B cell (primary cell): Measurements from ENCODE around the gene TP53TG5. TPM values are rescaled to one million over a fixed set of nuclear protein-coding genes. Genes with fewer than 3 reads are reported as not detected.

ENCODE experiments used
- ATAC-seq: fragments of 200-7000 bp; cut with Tn5 transposase; one replicate; pipeline ENCODE4 v1.10.0; 2021; ENCODE audit warnings: low read depth, mild to moderate bottlenecking, moderate number of reproducible peaks, moderate library complexity
- CTCF ChIA-PET: fragments of 350-600 bp; sonication (Branson Sonifier 250); formaldehyde crosslinking; loops from one replicate; lab custom pipeline; 2021; ENCODE audit warnings: antibody characterized with exemption, inconsistent platforms; lab: Charles Lee
- POLR2A ChIA-PET: fragments of 350-600 bp; sonication (Branson Sonifier 250); formaldehyde crosslinking; loops from one replicate; lab custom pipeline; 2021; ENCODE audit warnings: antibody characterized with exemption; lab: Charles Lee
- DNase-seq: peaks from one replicate; pipeline ENCODE4 v3.0.0; 2013
- H2AFZ ChIP-seq: 2 replicates; pipeline ENCODE4 v1.6.1; 2012; ENCODE audit warnings: mild to moderate bottlenecking, low read depth, low read length; ENCODE audit not compliant: insufficient read depth, poor library complexity, severe bottlenecking
- H3K27ac ChIP-seq, 2 donors: 1 replicate in 1 of 2; 2 replicates in 1 of 2; pipeline ENCODE4 v1.5.1; 2012 to 2013; ENCODE audit warnings: low read length in 2 of 2, mild to moderate bottlenecking in 2 of 2, moderate library complexity in 1 of 2
- H3K27me3 ChIP-seq, 4 experiments: fragments of 200-600 bp in 1 of 4; sonication (generic) in 1 of 4; replicated peaks in 1 of 4; 1 replicate in 2 of 4; 2 replicates in 2 of 4; pipeline versions ENCODE4 v1.6.1 to v1.7.0; 2013 to 2016; ENCODE audit warnings: low read length in 3 of 4, mild to moderate bottlenecking in 2 of 4, mixed read lengths in 1 of 4, moderate library complexity in 1 of 4; ENCODE audit not compliant: insufficient read depth in 4 of 4, control insufficient read depth in 3 of 4; ENCODE audit errors: control extremely low read depth in 1 of 4
- H3K36me3 ChIP-seq, 2 experiments: replicated peaks in 1 of 2; 1 replicate in 1 of 2; 2 replicates in 1 of 2; pipeline versions ENCODE4 v1.6.1 to v1.7.1; 2013; ENCODE audit warnings: low read length in 1 of 2; ENCODE audit not compliant: insufficient read depth in 2 of 2, control insufficient read depth in 1 of 2; ENCODE audit errors: control extremely low read depth in 1 of 2, extremely low read depth in 1 of 2
- H3K4me1 ChIP-seq, 2 donors: fragments of 200-600 bp in 1 of 2; sonication (generic) in 1 of 2; 1 replicate in 1 of 2; 2 replicates in 1 of 2; pipeline versions ENCODE4 v1.5.1 to v1.6.1; 2013 to 2017; ENCODE audit warnings: low read length in 2 of 2; ENCODE audit not compliant: control insufficient read depth in 2 of 2, insufficient read depth in 2 of 2
- H3K4me2 ChIP-seq: replicated peaks from 2 replicates; pipeline ENCODE3; 2012; ENCODE audit warnings: mild to moderate bottlenecking, low read depth, low read length; ENCODE audit not compliant: poor library complexity, severe bottlenecking
- H3K4me3 ChIP-seq, 5 experiments: fragments of 200-600 bp in 1 of 5; sonication (generic) in 1 of 5; 1 replicate in 3 of 5; 2 replicates in 2 of 5; pipeline versions ENCODE4 v1.5.1 to v1.7.0; 2011 to 2016; ENCODE audit warnings: low read length in 4 of 5, mild to moderate bottlenecking in 4 of 5, low read depth in 2 of 5, control low read depth in 1 of 5, moderate library complexity in 1 of 5; ENCODE audit not compliant: insufficient read depth in 1 of 5; ENCODE audit errors: control extremely low read depth in 1 of 5, extremely low read depth in 1 of 5
- H3K79me2 ChIP-seq: fragments of 200-600 bp; sonication (generic); one replicate; pipeline ENCODE4 v1.6.0; 2016; ENCODE audit warnings: low read length; ENCODE audit not compliant: control insufficient read depth, insufficient read depth
- H3K9ac ChIP-seq: fragments of 200-600 bp; sonication (generic); 2 replicates; pipeline ENCODE4 v1.6.1; 2017; ENCODE audit warnings: mild to moderate bottlenecking, low read length, moderate library complexity
- H3K9me3 ChIP-seq, 3 donors: one replicate each; pipeline versions ENCODE4 v1.6.1 to v1.7.1; 2013; ENCODE audit warnings: low read length in 2 of 3; ENCODE audit not compliant: control insufficient read depth in 2 of 3, insufficient read depth in 1 of 3; ENCODE audit errors: control extremely low read depth in 1 of 3
- H4K20me1 ChIP-seq: 2 replicates; pipeline ENCODE4 v1.6.0; 2012; ENCODE audit warnings: mild to moderate bottlenecking, low read length; ENCODE audit not compliant: insufficient read depth, control insufficient read depth, poor library complexity, severe bottlenecking
- H3K27ac Mint-ChIP-seq: one replicate; pipeline ENCODE4 v1.8.0; 2021; ENCODE audit warnings: mixed read lengths
- H3K27me3 Mint-ChIP-seq: one replicate; pipeline ENCODE4 v1.8.0; 2021; ENCODE audit warnings: mixed read lengths
- H3K4me1 Mint-ChIP-seq: one replicate; pipeline ENCODE4 v1.8.0; 2021; ENCODE audit warnings: mixed read lengths
- H3K4me3 Mint-ChIP-seq: one replicate; pipeline ENCODE4 v1.8.0; 2021; ENCODE audit warnings: mixed read lengths
- H3K9me3 Mint-ChIP-seq: one replicate; pipeline ENCODE4 v1.8.0; 2022; ENCODE audit warnings: mixed read lengths; ENCODE audit not compliant: insufficient read depth
- EZH2 ChIP-seq: IDR thresholded peaks from 2 replicates; pipeline ENCODE4 v1.6.1; 2012; ENCODE audit warnings: borderline replicate concordance, low read depth, mild to moderate bottlenecking, moderate library complexity, low read length; ENCODE audit not compliant: insufficient read depth, poor library complexity, severe bottlenecking
- WGBS: methylation state at CpG from one replicate; pipeline ENCODE4 v1.1.5; 2013; ENCODE audit warnings: missing lambda C conversion rate; ENCODE audit not compliant: insufficient coverage; 5-methylcytosine and 5-hydroxymethylcytosine counted together
- intact Hi-C: fragments of 100-400 bp; cut with micrococcal nuclease; formaldehyde crosslinking; loops from one replicate; pipeline ENCODE4 v1.10.0; 2022
- polyA plus RNA-seq: library from polyadenylated mRNA; depleted of rRNA; stranded (reverse); fragments of >200 nt; gene quantifications from 2 replicates; pipeline ENCODE4 v1.2.3, GENCODE V29; 2012
- total RNA-seq, 2 donors: library from RNA; stranded (reverse); fragments of 120-200 nt in 1 of 2; gene quantifications; 1 replicate in 1 of 2; 2 replicates in 1 of 2; pipeline versions ENCODE4 v1.2.3 to v1.2.4, GENCODE V29; 2013 to 2022
- TF ChIP-seq, protein P1 (sequence below): fragments of 200-600 bp; IDR thresholded peaks from one replicate; pipeline ENCODE4 v1.8.0; 2022; ENCODE audit warnings: antibody characterized with exemption, mild to moderate bottlenecking

The TP53TG5 gene
- total and polyA plus RNA-seq, 2 donors (not counting 1 experiment from before 2014, with no cell fraction given) = not detected

DNA sequence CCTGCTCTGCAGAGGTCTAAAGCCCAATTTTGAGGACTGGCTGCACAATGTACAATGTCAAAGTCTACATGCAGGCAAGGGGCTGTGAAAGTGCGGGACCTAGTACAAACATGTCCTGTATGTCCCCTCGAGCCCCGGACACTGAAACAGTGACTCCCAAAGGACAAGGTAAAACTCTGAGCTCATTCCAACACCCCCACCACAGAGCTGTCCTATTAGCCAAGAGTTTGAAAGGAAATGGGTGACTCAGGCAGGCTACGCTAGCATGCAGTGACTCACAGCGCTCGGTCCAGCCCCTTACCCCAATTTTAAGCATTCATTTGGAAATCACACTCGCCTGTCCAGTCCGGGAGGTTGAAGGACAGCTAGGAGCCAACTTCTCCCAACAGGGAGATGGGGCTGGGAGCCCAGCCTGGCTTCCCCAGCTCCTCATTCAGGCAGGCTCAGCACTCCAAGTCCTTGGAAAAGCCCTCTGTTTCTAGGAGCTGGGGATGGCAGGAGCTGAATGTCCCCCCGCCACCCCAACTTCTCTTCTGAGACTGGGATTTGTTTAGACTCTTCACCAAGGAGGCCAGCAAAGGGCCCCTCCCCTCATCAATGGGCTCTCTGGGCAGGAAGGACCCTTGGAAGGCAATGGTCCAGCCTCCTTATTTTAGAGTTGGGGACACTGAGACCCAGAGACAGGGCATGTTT, 33.8 kb downstream of the TP53TG5 start:
- Histone ChIP-seq H4K20me1 (no peaks in the 10 kb centered on the region), H3K4me3 (no peak overlapping the region), H3K27ac (no peak overlapping the region), H3K4me1 (peaks cover 21 to 23% of the 10 kb centered on the region in 2 donors), H3K4me2 (no peak overlapping the region), H3K27me3 (peaks cover 0 to 39% (median 6%) of the 10 kb centered on the region in 4 experiments), H3K9me3 (peaks cover 0 to 3% (median 0%) of the 10 kb centered on the region in 3 donors), H3K9ac (no peak overlapping the region), H3K79me2 (no peaks in the 10 kb centered on the region), H2AFZ (no peak overlapping the region), H3K36me3 (no peaks in the 10 kb centered on the region)
- 100% methylated on average over 2 of the region's 9 CpGs for WGBS
- no peak overlapping the region for H3K4me3 Mint-ChIP-seq
- ATAC-seq (no peak), DNase-seq (no peak)
- ChIA-PET POLR2A (interaction anchor here (0.9 kb wide), 1 partner anchor 19 kb away, joined by 3 read pairs; the partner anchor contains the start of gene SYS1), CTCF (interaction anchor here (1.0 to 1.5 kb wide), 2 partner anchors 92 to 426 kb away, joined by 3 to 4 read pairs; no protein-coding TSS in a partner anchor)
- TF ChIP-seq, protein P1, sequence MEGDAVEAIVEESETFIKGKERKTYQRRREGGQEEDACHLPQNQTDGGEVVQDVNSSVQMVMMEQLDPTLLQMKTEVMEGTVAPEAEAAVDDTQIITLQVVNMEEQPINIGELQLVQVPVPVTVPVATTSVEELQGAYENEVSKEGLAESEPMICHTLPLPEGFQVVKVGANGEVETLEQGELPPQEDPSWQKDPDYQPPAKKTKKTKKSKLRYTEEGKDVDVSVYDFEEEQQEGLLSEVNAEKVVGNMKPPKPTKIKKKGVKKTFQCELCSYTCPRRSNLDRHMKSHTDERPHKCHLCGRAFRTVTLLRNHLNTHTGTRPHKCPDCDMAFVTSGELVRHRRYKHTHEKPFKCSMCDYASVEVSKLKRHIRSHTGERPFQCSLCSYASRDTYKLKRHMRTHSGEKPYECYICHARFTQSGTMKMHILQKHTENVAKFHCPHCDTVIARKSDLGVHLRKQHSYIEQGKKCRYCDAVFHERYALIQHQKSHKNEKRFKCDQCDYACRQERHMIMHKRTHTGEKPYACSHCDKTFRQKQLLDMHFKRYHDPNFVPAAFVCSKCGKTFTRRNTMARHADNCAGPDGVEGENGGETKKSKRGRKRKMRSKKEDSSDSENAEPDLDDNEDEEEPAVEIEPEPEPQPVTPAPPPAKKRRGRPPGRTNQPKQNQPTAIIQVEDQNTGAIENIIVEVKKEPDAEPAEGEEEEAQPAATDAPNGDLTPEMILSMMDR = no peak
- TF ChIP-seq EZH2 = no peak
- no peaks in the 10 kb centered on the region for H3K9me3 Mint-ChIP-seq
- peaks cover 23% of the 10 kb centered on the region for H3K27me3 Mint-ChIP-seq
- intact Hi-C loops = no loop called here
- H3K4me1 Mint-ChIP-seq = peaks cover 10% of the 10 kb centered on the region
- H3K27ac Mint-ChIP-seq = no peak overlapping the region

DNA sequence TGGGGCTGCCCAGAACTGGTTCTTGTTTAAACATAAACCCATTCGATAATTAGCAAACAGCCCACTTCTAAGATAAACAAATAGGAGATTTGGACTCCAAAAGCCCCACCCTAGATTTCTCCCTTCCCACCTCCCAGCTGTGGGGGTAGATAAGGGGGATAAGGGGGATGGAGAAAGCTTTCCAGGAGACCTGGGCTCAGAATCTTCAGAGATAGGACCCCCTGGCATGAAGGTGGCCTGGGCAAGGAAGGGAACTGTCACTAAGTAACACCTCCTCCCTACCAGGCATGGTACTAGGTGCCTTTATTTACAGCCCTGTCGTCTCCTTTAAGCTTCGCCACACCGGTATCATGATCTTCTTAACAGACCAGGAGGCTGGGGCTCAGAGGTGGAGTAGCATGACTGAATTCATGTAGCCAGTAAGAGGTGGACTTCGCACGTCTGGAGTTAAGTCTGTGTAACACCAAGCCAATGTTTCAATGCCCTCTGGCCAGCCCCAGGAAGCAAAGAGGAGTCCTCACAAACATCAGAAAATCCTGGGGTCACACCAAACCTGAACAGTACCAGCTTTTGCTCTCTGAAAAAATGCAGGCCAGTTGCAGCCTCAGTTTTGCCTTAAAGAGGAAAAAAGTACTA, 34.5 kb downstream of the TP53TG5 start:
- Mint-ChIP-seq H3K27me3 (peaks cover 23% of the 10 kb centered on the region), H3K4me3 (no peak overlapping the region), H3K9me3 (no peaks in the 10 kb centered on the region), H3K27ac (no peak overlapping the region), H3K4me1 (peaks cover 10% of the 10 kb centered on the region)
- Histone ChIP-seq H3K27ac (no peak overlapping the region), H2AFZ (no peak overlapping the region), H3K36me3 (no peaks in the 10 kb centered on the region), H3K4me1 (peaks cover 20 to 22% of the 10 kb centered on the region in 2 donors), H3K9me3 (peaks cover 0 to 3% (median 0%) of the 10 kb centered on the region in 3 donors), H3K27me3 (peaks cover 0 to 36% (median 6%) of the 10 kb centered on the region in 4 experiments), H3K4me2 (no peak overlapping the region), H3K4me3 (no peak overlapping the region), H3K79me2 (no peaks in the 10 kb centered on the region), H4K20me1 (no peaks in the 10 kb centered on the region), H3K9ac (no peak overlapping the region)
- 96% methylated on average over 3 of the region's 6 CpGs for WGBS
- ATAC-seq = no peak
- ChIA-PET CTCF (interaction anchor here (1.0 to 1.5 kb wide), 2 partner anchors 93 to 427 kb away, joined by 3 to 4 read pairs; no protein-coding TSS in a partner anchor), POLR2A (interaction anchor here (0.9 kb wide), 1 partner anchor 19 kb away, joined by 3 read pairs; the partner anchor contains the start of gene SYS1)
- DNase-seq = no peak
- TF ChIP-seq EZH2 = no peak
- TF ChIP-seq, protein P1 = no peak
- intact Hi-C loops = no loop called here
